Measurements from ENCODE around the gene TRAPPC2B. TPM values are rescaled to one million over a fixed set of nuclear protein-coding genes. Genes with fewer than 3 reads are reported as not detected.

Gene TRAPPC2B
- total and polyA plus RNA-seq, 2 of the 13 experiments (the other 11 are each of a cell fraction or from before 2014, with no cell fraction given): 13.3 to 17.7 TPM

DNA sequence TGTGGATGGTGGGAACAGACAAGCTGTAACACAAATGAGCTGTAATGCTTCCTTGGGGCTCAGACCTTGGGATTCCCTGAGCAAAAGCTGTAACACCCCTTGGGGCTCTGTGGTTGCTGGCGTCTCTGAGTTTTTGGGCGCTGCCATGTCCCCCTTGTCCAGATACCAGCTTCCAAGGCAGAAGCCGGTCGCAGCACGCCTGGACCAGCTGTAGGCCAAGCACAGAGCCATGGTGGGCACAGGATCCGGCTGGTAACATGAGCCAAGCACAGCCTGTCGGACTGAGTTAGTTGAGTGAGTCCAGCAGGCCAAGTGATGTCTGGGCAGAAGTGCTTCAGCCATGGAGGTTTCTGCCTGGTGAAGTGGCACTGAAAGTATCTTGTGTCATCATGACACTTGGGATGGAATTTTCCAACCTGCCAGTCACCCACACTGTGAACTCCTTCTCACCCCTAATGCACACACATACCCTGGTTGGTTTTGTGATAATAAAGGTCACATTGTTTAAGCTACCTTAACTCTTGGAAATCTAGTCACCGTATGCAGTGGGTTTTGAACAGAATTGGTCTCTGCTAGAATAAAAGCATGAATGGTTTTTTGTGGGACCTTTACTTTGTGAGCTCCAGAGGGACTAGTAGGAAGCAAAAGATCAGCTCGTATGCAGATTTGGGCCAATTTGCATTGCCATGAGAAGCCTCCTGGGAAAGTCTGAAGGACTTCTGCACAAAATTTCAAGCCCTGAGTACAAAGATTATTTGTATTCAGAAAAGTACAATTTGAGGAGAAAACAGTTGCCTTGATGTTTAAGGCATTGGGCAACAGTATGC is 40.6 kb downstream of the TRAPPC2B start (continued):
- TF ChIP-seq PRPF4 (IDR thresholded peaks at IDR 0.05; ENCODE audit: low read depth, low read length, poor library complexity, severe bottlenecking): no peak
- peak; percentile 35; the same call in 1 of the 2 replicates for TF ChIP-seq THAP11 (CRISPR knock-in tag; IDR thresholded peaks at IDR 0.05)
- no peak for TF ChIP-seq ZNF75D (CRISPR knock-in tag; IDR thresholded peaks at IDR 0.05; ENCODE audit: borderline replicate concordance)
- TF ChIP-seq, protein P1, sequence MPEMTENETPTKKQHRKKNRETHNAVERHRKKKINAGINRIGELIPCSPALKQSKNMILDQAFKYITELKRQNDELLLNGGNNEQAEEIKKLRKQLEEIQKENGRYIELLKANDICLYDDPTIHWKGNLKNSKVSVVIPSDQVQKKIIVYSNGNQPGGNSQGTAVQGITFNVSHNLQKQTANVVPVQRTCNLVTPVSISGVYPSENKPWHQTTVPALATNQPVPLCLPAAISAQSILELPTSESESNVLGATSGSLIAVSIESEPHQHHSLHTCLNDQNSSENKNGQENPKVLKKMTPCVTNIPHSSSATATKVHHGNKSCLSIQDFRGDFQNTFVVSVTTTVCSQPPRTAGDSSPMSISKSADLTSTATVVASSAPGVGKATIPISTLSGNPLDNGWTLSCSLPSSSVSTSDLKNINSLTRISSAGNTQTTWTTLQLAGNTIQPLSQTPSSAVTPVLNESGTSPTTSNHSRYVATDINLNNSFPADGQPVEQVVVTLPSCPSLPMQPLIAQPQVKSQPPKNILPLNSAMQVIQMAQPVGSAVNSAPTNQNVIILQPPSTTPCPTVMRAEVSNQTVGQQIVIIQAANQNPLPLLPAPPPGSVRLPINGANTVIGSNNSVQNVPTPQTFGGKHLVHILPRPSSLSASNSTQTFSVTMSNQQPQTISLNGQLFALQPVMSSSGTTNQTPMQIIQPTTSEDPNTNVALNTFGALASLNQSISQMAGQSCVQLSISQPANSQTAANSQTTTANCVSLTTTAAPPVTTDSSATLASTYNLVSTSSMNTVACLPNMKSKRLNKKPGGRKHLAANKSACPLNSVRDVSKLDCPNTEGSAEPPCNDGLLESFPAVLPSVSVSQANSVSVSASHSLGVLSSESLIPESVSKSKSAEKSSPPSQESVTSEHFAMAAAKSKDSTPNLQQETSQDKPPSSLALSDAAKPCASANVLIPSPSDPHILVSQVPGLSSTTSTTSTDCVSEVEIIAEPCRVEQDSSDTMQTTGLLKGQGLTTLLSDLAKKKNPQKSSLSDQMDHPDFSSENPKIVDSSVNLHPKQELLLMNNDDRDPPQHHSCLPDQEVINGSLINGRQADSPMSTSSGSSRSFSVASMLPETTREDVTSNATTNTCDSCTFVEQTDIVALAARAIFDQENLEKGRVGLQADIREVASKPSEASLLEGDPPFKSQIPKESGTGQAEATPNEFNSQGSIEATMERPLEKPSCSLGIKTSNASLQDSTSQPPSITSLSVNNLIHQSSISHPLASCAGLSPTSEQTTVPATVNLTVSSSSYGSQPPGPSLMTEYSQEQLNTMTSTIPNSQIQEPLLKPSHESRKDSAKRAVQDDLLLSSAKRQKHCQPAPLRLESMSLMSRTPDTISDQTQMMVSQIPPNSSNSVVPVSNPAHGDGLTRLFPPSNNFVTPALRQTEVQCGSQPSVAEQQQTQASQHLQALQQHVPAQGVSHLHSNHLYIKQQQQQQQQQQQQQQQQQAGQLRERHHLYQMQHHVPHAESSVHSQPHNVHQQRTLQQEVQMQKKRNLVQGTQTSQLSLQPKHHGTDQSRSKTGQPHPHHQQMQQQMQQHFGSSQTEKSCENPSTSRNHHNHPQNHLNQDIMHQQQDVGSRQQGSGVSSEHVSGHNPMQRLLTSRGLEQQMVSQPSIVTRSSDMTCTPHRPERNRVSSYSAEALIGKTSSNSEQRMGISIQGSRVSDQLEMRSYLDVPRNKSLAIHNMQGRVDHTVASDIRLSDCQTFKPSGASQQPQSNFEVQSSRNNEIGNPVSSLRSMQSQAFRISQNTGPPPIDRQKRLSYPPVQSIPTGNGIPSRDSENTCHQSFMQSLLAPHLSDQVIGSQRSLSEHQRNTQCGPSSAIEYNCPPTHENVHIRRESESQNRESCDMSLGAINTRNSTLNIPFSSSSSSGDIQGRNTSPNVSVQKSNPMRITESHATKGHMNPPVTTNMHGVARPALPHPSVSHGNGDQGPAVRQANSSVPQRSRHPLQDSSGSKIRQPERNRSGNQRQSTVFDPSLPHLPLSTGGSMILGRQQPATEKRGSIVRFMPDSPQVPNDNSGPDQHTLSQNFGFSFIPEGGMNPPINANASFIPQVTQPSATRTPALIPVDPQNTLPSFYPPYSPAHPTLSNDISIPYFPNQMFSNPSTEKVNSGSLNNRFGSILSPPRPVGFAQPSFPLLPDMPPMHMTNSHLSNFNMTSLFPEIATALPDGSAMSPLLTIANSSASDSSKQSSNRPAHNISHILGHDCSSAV (CRISPR knock-in tag; IDR thresholded peaks at IDR 0.05; ENCODE audit: borderline replicate concordance): no peak
- TF ChIP-seq ISL2 (CRISPR knock-in tag; IDR thresholded peaks at IDR 0.05): no peak
- no peak for TF ChIP-seq FOXA1 (IDR thresholded peaks at IDR 0.05)
- TF ChIP-seq FOXA1 (CRISPR knock-in tag; IDR thresholded peaks at IDR 0.05): peak; percentile 46; the same call in 1 of the 2 replicates
- no peak for TF ChIP-seq HES4 (CRISPR knock-in tag; IDR thresholded peaks at IDR 0.05; ENCODE audit: borderline replicate concordance)
- TF ChIP-seq, protein P2, sequence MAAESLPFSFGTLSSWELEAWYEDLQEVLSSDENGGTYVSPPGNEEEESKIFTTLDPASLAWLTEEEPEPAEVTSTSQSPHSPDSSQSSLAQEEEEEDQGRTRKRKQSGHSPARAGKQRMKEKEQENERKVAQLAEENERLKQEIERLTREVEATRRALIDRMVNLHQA (CRISPR knock-in tag; IDR thresholded peaks at IDR 0.05): no peak
- TF ChIP-seq RXRA (CRISPR knock-in tag; IDR thresholded peaks at IDR 0.05): peak; percentile 70
- TF ChIP-seq, protein P3, sequence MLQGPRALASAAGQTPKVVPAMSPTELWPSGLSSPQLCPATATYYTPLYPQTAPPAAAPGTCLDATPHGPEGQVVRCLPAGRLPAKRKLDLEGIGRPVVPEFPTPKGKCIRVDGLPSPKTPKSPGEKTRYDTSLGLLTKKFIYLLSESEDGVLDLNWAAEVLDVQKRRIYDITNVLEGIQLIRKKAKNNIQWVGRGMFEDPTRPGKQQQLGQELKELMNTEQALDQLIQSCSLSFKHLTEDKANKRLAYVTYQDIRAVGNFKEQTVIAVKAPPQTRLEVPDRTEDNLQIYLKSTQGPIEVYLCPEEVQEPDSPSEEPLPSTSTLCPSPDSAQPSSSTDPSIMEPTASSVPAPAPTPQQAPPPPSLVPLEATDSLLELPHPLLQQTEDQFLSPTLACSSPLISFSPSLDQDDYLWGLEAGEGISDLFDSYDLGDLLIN (CRISPR knock-in tag; IDR thresholded peaks at IDR 0.05; ENCODE audit: borderline replicate concordance): no peak
- TF ChIP-seq, protein P4, sequence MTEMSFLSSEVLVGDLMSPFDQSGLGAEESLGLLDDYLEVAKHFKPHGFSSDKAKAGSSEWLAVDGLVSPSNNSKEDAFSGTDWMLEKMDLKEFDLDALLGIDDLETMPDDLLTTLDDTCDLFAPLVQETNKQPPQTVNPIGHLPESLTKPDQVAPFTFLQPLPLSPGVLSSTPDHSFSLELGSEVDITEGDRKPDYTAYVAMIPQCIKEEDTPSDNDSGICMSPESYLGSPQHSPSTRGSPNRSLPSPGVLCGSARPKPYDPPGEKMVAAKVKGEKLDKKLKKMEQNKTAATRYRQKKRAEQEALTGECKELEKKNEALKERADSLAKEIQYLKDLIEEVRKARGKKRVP (CRISPR knock-in tag; IDR thresholded peaks at IDR 0.05): no peak
- TF ChIP-seq TAF1 (CRISPR knock-in tag; IDR thresholded peaks at IDR 0.05): 0 out of 2 replicates have a peak, but pooled peaks have one; percentile 26
- no peak for TF ChIP-seq ARHGAP35 (CRISPR knock-in tag; IDR thresholded peaks at IDR 0.05; ENCODE audit: borderline replicate concordance)
- no peak for TF ChIP-seq MAF1 (CRISPR knock-in tag; IDR thresholded peaks at IDR 0.05; ENCODE audit: borderline replicate concordance)
- peak; percentile 46; the same call in 1 of the 2 replicates for TF ChIP-seq BCL6 (CRISPR knock-in tag; IDR thresholded peaks at IDR 0.05)
- TF ChIP-seq HIVEP1 (CRISPR knock-in tag; IDR thresholded peaks at IDR 0.05): no peak
- no peak for TF ChIP-seq MATR3 (CRISPR knock-in tag; IDR thresholded peaks at IDR 0.05)
- TF ChIP-seq IRF2 (CRISPR knock-in tag; IDR thresholded peaks at IDR 0.05): no peak
